GM21825 (cell line): ENCODE results near the gene LPCAT1.
"Not testable (repeated sequence)": the region's sequence is repeated elsewhere in the genome, so short reads cannot be mapped to it uniquely, and the experiment has no call there.

ENCODE experiments used
- ATAC-seq: cut with Tn5 transposase; IDR thresholded peaks from one replicate; pipeline ENCODE4 v1.9.1; 2021; ENCODE audit warnings: mild to moderate bottlenecking, moderate library complexity; ENCODE audit not compliant: unreplicated experiment

Gene LPCAT1

GRCh38 chr5:1468629-1469527 is 54.9 kb downstream of the LPCAT1 start:
- no peak for ATAC-seq

GRCh38 chr5:1468247-1468612 is 55.5 kb downstream of the LPCAT1 start:
- no peak for ATAC-seq

GRCh38 chr5:1467341-1468246 is 56.2 kb downstream of the LPCAT1 start:
- no peak for ATAC-seq

- ATAC-seq, result no peak
Measured at GRCh38 chr5:1466631-1467265, 57.0 kb downstream of the LPCAT1 start.

- no peak for ATAC-seq
Measured at GRCh38 chr5:1465966-1466471, 57.7 kb downstream of the LPCAT1 start.

- ATAC-seq, result no peak
Measured at GRCh38 chr5:1465117-1465516, 58.6 kb downstream of the LPCAT1 start.

GRCh38 chr5:1464511-1464910 is 59.2 kb downstream of the LPCAT1 start:
- ATAC-seq, result no peak

- no peak for ATAC-seq
Measured at GRCh38 chr5:1464096-1464446, 59.7 kb downstream of the LPCAT1 start.

- ATAC-seq, result no peak
Measured at GRCh38 chr5:1463326-1464095, 60.2 kb downstream of the LPCAT1 start.

- no peak for ATAC-seq
Measured at GRCh38 chr5:1462358-1462757, 61.4 kb downstream of the LPCAT1 start.

- ATAC-seq, result no peak
Measured at GRCh38 chr5:1461396-1461795, 62.4 kb downstream of the LPCAT1 start.

GRCh38 chr5:1460054-1460682 is 63.6 kb downstream of the LPCAT1 start:
- ATAC-seq, result no peak

- not testable (repeated sequence) for ATAC-seq
Measured at GRCh38 chr5:1459435-1459834, 64.3 kb downstream of the LPCAT1 start.

- not testable (repeated sequence) for ATAC-seq
Measured at GRCh38 chr5:1456110-1456881, 67.5 kb downstream of the LPCAT1 start.

- ATAC-seq, result no peak
Measured at GRCh38 chr5:1453613-1454012, 70.1 kb downstream of the LPCAT1 start.

GRCh38 chr5:1449081-1449630 is 74.6 kb downstream of the LPCAT1 start:
- ATAC-seq, result no peak

- ATAC-seq, result no peak
Measured at GRCh38 chr5:1448511-1449011, 75.2 kb downstream of the LPCAT1 start.

- ATAC-seq, result no peak
Measured at GRCh38 chr5:1447671-1448361, 75.9 kb downstream of the LPCAT1 start.
